NT2/D1 (cell line): ENCODE measurements around the gene KIF21B.

ENCODE experiments used
- YY1 ChIP-seq: IDR thresholded peaks from 2 replicates; pipeline ENCODE4 v1.6.1; 2011; ENCODE audit not compliant: insufficient read length, insufficient read depth
- ZNF274 ChIP-seq: IDR thresholded peaks from 2 replicates; pipeline ENCODE4 v1.6.1; 2011; ENCODE audit warnings: mild to moderate bottlenecking, low read depth, low read length

- no peak for TF ChIP-seq YY1
- no peak for TF ChIP-seq ZNF274
Measured at GRCh38 chr1:200974711-200975110, 48.8 kb downstream of the KIF21B start.
